WERI-Rb-1 (cell line): Measurements from ENCODE around the gene HHEX.

Source experiments
- DNase-seq: peaks from one replicate; pipeline ENCODE4 v3.0.0-alpha.2; 2020
- H3K27ac ChIP-seq: fragments of 250-450 bp; sonication (Bioruptor Pico); 2 replicates; pipeline ENCODE4 v1.5.1; 2020; ENCODE audit warnings: mild to moderate bottlenecking, moderate library complexity
- H3K27me3 ChIP-seq: fragments of 250-450 bp; sonication (Bioruptor Pico); 2 replicates; pipeline ENCODE4 v1.5.1; 2021; ENCODE audit warnings: mild to moderate bottlenecking, low read depth, moderate library complexity; ENCODE audit not compliant: insufficient read depth, severe bottlenecking
- H3K36me3 ChIP-seq: fragments of 250-450 bp; sonication (Bioruptor Pico); 2 replicates; pipeline ENCODE4 v1.5.1; 2020; ENCODE audit warnings: mild to moderate bottlenecking, moderate library complexity
- H3K4me3 ChIP-seq: 2 replicates; pipeline ENCODE4 v1.5.1; 2011; ENCODE audit warnings: low read depth, mild to moderate bottlenecking, control low read depth, low read length
- H3K9me3 ChIP-seq: fragments of 250-450 bp; sonication (Bioruptor Pico); 2 replicates; pipeline ENCODE4 v1.5.1; 2021; ENCODE audit warnings: mild to moderate bottlenecking, moderate library complexity; ENCODE audit not compliant: severe bottlenecking
- CTCF ChIP-seq: IDR thresholded peaks from 2 replicates; pipeline ENCODE4 v1.5.1; 2011; ENCODE audit warnings: low read depth, mild to moderate bottlenecking, control low read depth, inconsistent platforms, low read length

Gene HHEX

GRCh38 chr10:92690915-92691590 lies 1.3 kb downstream of the HHEX start:
- DNase-seq, result no peak
- no peak overlapping the region for H3K27ac ChIP-seq
- peaks cover 6% of the 10 kb centered on the region; the same call in 1 of the 2 replicates for H3K36me3 ChIP-seq
- no peak for TF ChIP-seq CTCF
- H3K9me3 ChIP-seq, result peaks cover 8% of the 10 kb centered on the region
- H3K4me3 ChIP-seq, result no peak overlapping the region
- no peaks in the 10 kb centered on the region for H3K27me3 ChIP-seq

GRCh38 chr10:92691591-92692079 lies 1.9 kb downstream of the HHEX start:
- peaks cover 6% of the 10 kb centered on the region; the same call in 1 of the 2 replicates for H3K36me3 ChIP-seq
- no peak for DNase-seq
- no peak overlapping the region for H3K27ac ChIP-seq
- H3K9me3 ChIP-seq, result peaks cover 8% of the 10 kb centered on the region
- no peaks in the 10 kb centered on the region for H3K27me3 ChIP-seq
- no peak for TF ChIP-seq CTCF
- H3K4me3 ChIP-seq, result no peak overlapping the region

GRCh38 chr10:92692080-92692671 lies 2.4 kb downstream of the HHEX start:
- no peak overlapping the region for H3K4me3 ChIP-seq
- peaks cover 6% of the 10 kb centered on the region; the same call in 1 of the 2 replicates for H3K36me3 ChIP-seq
- H3K9me3 ChIP-seq, result peaks cover 8% of the 10 kb centered on the region
- H3K27ac ChIP-seq, result no peak overlapping the region
- TF ChIP-seq CTCF, result no peak
- no peaks in the 10 kb centered on the region for H3K27me3 ChIP-seq
- DNase-seq, result no peak

- H3K27me3 ChIP-seq, result no peaks in the 10 kb centered on the region
- no peak for TF ChIP-seq CTCF
- peaks cover 8% of the 10 kb centered on the region for H3K9me3 ChIP-seq
- H3K27ac ChIP-seq, result no peak overlapping the region
- H3K4me3 ChIP-seq, result no peak overlapping the region
- peaks cover 6% of the 10 kb centered on the region; the same call in 1 of the 2 replicates for H3K36me3 ChIP-seq
- DNase-seq, result no peak
Measured at GRCh38 chr10:92692697-92693533, 3.2 kb downstream of the HHEX start.

GRCh38 chr10:92693534-92693893 lies 3.8 kb downstream of the HHEX start:
- Histone ChIP-seq H3K4me3 (no peak overlapping the region), H3K27me3 (no peaks in the 10 kb centered on the region), H3K27ac (no peak overlapping the region), H3K36me3 (peaks cover 6% of the 10 kb centered on the region; the same call in 1 of the 2 replicates), H3K9me3 (peaks cover 8% of the 10 kb centered on the region)
- no peak for TF ChIP-seq CTCF
- no peak for DNase-seq
